Peyer's patch (tissue), 4 donors: Measurements from ENCODE around the gene MCF2L2. TPM values are rescaled to one million over a fixed set of nuclear protein-coding genes. Genes with fewer than 3 reads are reported as not detected.

Experiments
- DNase-seq, 3 donors: peaks; one replicate each; pipeline ENCODE4 v3.0.0-alpha.2; 2017 to 2019
- H3K27ac ChIP-seq, 4 donors: fragments of 200-600 bp; sonication (generic); one replicate each; pipeline ENCODE4 v1.5.1; 2016 to 2019
- H3K27me3 ChIP-seq, 2 donors: fragments of 200-600 bp; sonication (generic); one replicate each; pipeline ENCODE4 v1.5.1; 2019
- H3K36me3 ChIP-seq, 3 donors: fragments of 200-600 bp; sonication (generic); one replicate each; pipeline ENCODE4 v1.5.1; 2016 to 2019
- H3K4me1 ChIP-seq, 4 donors: fragments of 200-600 bp; sonication (generic); one replicate each; pipeline ENCODE4 v1.5.1; 2016 to 2019
- H3K4me3 ChIP-seq, 4 donors: fragments of 200-600 bp; sonication (generic); 1 replicate in 3 of 4; 2 replicates in 1 of 4; pipeline ENCODE4 v1.5.1; 2016 to 2019; ENCODE audit warnings: mild to moderate bottlenecking in 1 of 4
- H3K9me3 ChIP-seq, 4 donors: fragments of 200-600 bp; sonication (generic); one replicate each; pipeline ENCODE4 v1.5.1; 2016 to 2019; ENCODE audit warnings: mild to moderate bottlenecking in 1 of 4
- CTCF ChIP-seq, 6 experiments: fragments of 450-650 bp in 4 of 6; fragments of 200-600 bp in 2 of 6; sonication (generic) in 1 of 6; IDR thresholded peaks; one replicate each; pipeline ENCODE4 v1.5.1; 2017 to 2019; ENCODE audit warnings: antibody characterized with exemption in 6 of 6, mild to moderate bottlenecking in 3 of 6, moderate library complexity in 1 of 6
- POLR2A ChIP-seq, 2 donors: fragments of 450-650 bp; IDR thresholded peaks; one replicate each; pipeline ENCODE4 v1.5.1; 2017; ENCODE audit warnings: antibody characterized with exemption in 2 of 2, mild to moderate bottlenecking in 2 of 2, moderate library complexity in 2 of 2
- total RNA-seq, 4 donors: library from RNA; depleted of rRNA; stranded (reverse); fragments of >200 nt; gene quantifications; one replicate each; pipeline ENCODE4 v1.1.0, GENCODE V29; 2016

The MCF2L2 gene
- total RNA-seq, 4 donors from 2014 or later = 0.67 to 12.4 (median 1.1) TPM

- H3K9me3 ChIP-seq = no peaks in the 10 kb centered on the region
- TF ChIP-seq POLR2A (IDR thresholded peaks at IDR 0.05) = no peak
- TF ChIP-seq CTCF (IDR thresholded peaks at IDR 0.05) = no peak
- no peak for DNase-seq
- H3K27ac ChIP-seq = no peak overlapping the region
- no peaks in the 10 kb centered on the region for H3K4me1 ChIP-seq
- no peaks in the 10 kb centered on the region for H3K27me3 ChIP-seq
- peaks cover 0 to 13% (median 0%) of the 10 kb centered on the region in 3 donors for H3K36me3 ChIP-seq
- H3K4me3 ChIP-seq = no peak overlapping the region
These were observed 26.7 kb upstream of the MCF2L2 start for GRCh38 chr3:183455089-183455488.

- TF ChIP-seq POLR2A (IDR thresholded peaks at IDR 0.05) (no peak), CTCF (IDR thresholded peaks at IDR 0.05) (no peak)
- Histone ChIP-seq H3K4me3 (no peak overlapping the region), H3K27me3 (no peaks in the 10 kb centered on the region), H3K36me3 (peaks cover 0 to 13% (median 0%) of the 10 kb centered on the region in 3 donors), H3K27ac (no peak overlapping the region), H3K9me3 (no peaks in the 10 kb centered on the region), H3K4me1 (peaks cover 0 to 8% (median 0%) of the 10 kb centered on the region in 4 donors)
- DNase-seq = no peak
These were observed 25.6 kb upstream of the MCF2L2 start for GRCh38 chr3:183454064-183454463.

- no peak overlapping the region for H3K4me3 ChIP-seq
- no peaks in the 10 kb centered on the region for H3K27me3 ChIP-seq
- peaks cover 0 to 17% (median 3%) of the 10 kb centered on the region in 4 donors for H3K4me1 ChIP-seq
- peaks cover 0 to 13% (median 0%) of the 10 kb centered on the region in 3 donors for H3K36me3 ChIP-seq
- TF ChIP-seq CTCF (IDR thresholded peaks at IDR 0.05) (no peak), POLR2A (IDR thresholded peaks at IDR 0.05) (no peak)
- no peaks in the 10 kb centered on the region for H3K9me3 ChIP-seq
- DNase-seq = no peak
- H3K27ac ChIP-seq = no peak overlapping the region
These were observed 21.4 kb upstream of the MCF2L2 start for GRCh38 chr3:183449791-183450190.

GRCh38 chr3:183449391-183449790 lies 21.0 kb upstream of the MCF2L2 start:
- no peak overlapping the region for H3K4me3 ChIP-seq
- no peaks in the 10 kb centered on the region for H3K27me3 ChIP-seq
- peaks cover 0 to 10% (median 0%) of the 10 kb centered on the region in 3 donors for H3K36me3 ChIP-seq
- no peak for DNase-seq
- TF ChIP-seq POLR2A (IDR thresholded peaks at IDR 0.05) (no peak), CTCF (IDR thresholded peaks at IDR 0.05) (no peak)
- peaks cover 0 to 17% (median 3%) of the 10 kb centered on the region in 4 donors for H3K4me1 ChIP-seq
- no peak overlapping the region for H3K27ac ChIP-seq
- no peaks in the 10 kb centered on the region for H3K9me3 ChIP-seq

GRCh38 chr3:183448369-183449128 lies 20.1 kb upstream of the MCF2L2 start:
- peaks cover 0 to 9% (median 0%) of the 10 kb centered on the region in 3 donors for H3K36me3 ChIP-seq
- no peak for DNase-seq
- H3K4me1 ChIP-seq = peaks cover 0 to 17% (median 3%) of the 10 kb centered on the region in 4 donors
- TF ChIP-seq CTCF (IDR thresholded peaks at IDR 0.05) (no peak), POLR2A (IDR thresholded peaks at IDR 0.05) (no peak)
- H3K9me3 ChIP-seq = peaks cover 0 to 4% (median 0%) of the 10 kb centered on the region in 4 donors
- H3K27ac ChIP-seq = no peak overlapping the region
- peak overlapping the region; percentile 72 to 80 (median 76) for H3K4me3 ChIP-seq
- no peaks in the 10 kb centered on the region for H3K27me3 ChIP-seq
